Duodenal mucosa (tissue), 2 donors: ENCODE results near the gene FRMD4B.
"Not testable (repeated sequence)": the region's sequence is repeated elsewhere in the genome, so short reads cannot be mapped to it uniquely, and the experiment has no call there.

Source experiments
- H3K27ac ChIP-seq: one replicate; pipeline ENCODE4 v1.7.0; 2013; ENCODE audit warnings: low read depth, low read length
- H3K27me3 ChIP-seq, 2 donors: one replicate each; pipeline ENCODE4 v1.7.0; 2013; ENCODE audit warnings: low read length in 2 of 2, control low read depth in 1 of 2; ENCODE audit not compliant: insufficient read depth in 2 of 2, control insufficient read depth in 1 of 2
- H3K36me3 ChIP-seq, 2 donors: one replicate each; pipeline ENCODE4 v1.7.0; 2013; ENCODE audit warnings: low read length in 2 of 2, control low read depth in 1 of 2; ENCODE audit not compliant: insufficient read depth in 2 of 2, control insufficient read depth in 1 of 2
- H3K4me1 ChIP-seq, 2 donors: one replicate each; pipeline ENCODE4 v1.7.0; 2013; ENCODE audit warnings: low read length in 2 of 2, control low read depth in 1 of 2; ENCODE audit not compliant: insufficient read depth in 2 of 2, control insufficient read depth in 1 of 2
- H3K4me3 ChIP-seq, 2 donors: one replicate each; pipeline ENCODE4 v1.7.0; 2013; ENCODE audit warnings: low read length in 2 of 2, low read depth in 1 of 2
- H3K9ac ChIP-seq, 2 donors: one replicate each; pipeline ENCODE4 v1.7.0; 2013; ENCODE audit warnings: low read length in 2 of 2, low read depth in 1 of 2
- H3K9me3 ChIP-seq, 2 donors: one replicate each; pipeline ENCODE4 v1.7.0; 2013; ENCODE audit warnings: low read length in 2 of 2, control low read depth in 1 of 2; ENCODE audit not compliant: control insufficient read depth in 1 of 2

FRMD4B gene

DNA sequence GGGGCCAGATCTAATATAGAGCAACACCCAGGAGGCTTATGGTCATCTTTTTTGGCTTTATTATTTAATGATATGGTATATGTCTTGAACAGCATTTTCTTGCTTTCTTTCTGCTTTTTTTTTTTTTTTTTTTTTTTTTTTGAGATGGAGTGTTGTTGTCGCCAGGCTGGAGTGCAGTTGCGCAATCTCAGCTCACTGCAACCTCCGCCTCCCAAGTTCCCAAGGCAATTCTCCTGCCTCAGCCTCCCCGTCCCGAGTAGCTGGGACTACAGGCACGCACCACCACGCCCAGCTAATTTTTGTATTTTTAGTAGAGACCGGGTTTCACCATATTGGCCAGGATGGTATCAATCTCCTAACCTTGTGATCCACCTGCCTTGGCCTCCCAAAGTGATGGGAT is 108.5 kb downstream of the FRMD4B start:
- H3K4me3 ChIP-seq, H3K36me3 ChIP-seq, H3K4me1 ChIP-seq, H3K9me3 ChIP-seq, H3K9ac ChIP-seq, H3K27ac ChIP-seq, H3K27me3 ChIP-seq: not testable (repeated sequence)

DNA sequence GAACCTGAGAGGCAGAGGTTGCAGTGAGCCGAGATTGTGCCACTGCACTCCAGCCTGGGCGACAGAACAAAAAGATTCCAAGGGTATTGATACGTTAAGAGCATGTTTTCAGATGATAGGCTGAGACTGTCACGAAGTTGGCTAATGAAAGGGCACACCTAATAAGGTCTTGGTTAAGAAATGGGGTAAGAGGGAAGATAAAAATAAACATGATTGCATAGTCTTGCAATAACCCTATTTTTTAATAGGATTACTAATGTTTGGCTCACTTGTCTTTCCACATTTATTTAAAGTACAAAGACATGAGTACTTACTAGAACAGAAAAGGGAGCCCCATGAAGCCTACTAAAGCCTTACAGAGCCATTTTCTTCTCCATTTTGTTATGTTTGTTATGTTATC is 109.0 kb downstream of the FRMD4B start:
- H3K4me3 ChIP-seq = no peak overlapping the region
- no peaks in the 10 kb centered on the region for H3K9me3 ChIP-seq
- no peak overlapping the region for H3K27ac ChIP-seq
- no peaks in the 10 kb centered on the region for H3K36me3 ChIP-seq
- no peaks in the 10 kb centered on the region for H3K27me3 ChIP-seq
- H3K4me1 ChIP-seq = no peaks in the 10 kb centered on the region
- H3K9ac ChIP-seq = no peak overlapping the region

DNA sequence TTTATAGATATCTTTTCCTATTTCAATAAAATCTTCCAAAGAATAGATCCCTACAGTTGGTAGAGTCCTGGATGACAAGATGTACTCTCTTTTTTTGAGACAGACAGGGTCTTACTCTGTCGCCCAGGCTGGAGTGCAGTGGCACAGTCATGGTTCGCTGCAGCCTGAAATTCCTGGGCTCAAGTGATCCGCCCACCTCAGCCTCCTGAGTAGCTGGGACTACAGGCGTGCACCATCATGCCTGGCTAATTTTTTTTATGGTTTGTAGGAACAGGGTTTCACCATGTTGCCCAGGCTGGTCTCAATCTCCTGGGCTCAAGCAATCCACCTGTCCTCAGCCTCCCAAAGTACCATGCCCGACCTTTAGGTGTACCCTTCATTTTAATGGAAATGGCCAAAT is 109.7 kb downstream of the FRMD4B start:
- not testable (repeated sequence) for H3K4me1 ChIP-seq, H3K4me3 ChIP-seq, H3K27ac ChIP-seq, H3K9ac ChIP-seq, H3K36me3 ChIP-seq, H3K27me3 ChIP-seq, H3K9me3 ChIP-seq

DNA sequence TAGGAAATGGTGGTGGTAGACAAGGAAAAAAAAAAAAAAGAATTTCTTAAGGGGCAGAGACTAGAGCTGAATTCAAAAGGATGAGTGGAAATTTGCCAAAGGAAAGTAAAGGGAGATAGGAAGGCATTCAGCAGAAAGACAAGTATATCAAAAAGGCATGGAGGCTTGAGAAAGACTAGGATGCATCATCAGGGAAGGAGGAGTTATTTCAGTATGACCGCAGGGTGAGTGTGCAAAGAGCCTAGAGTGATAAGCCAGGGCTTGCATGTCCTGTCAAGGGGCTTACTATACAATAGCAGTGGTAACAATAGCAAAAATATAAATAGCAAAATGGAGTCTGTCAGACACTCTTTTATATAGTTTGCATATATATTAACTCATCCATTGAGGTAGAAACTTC is 112.0 kb downstream of the FRMD4B start:
- H3K27me3 ChIP-seq = no peaks in the 10 kb centered on the region
- no peaks in the 10 kb centered on the region for H3K4me1 ChIP-seq
- H3K4me3 ChIP-seq = no peak overlapping the region
- no peak overlapping the region for H3K9ac ChIP-seq
- no peaks in the 10 kb centered on the region for H3K9me3 ChIP-seq
- H3K36me3 ChIP-seq = no peaks in the 10 kb centered on the region
- H3K27ac ChIP-seq = no peak overlapping the region

- no peaks in the 10 kb centered on the region for H3K4me1 ChIP-seq
- H3K4me3 ChIP-seq = no peak overlapping the region
- no peaks in the 10 kb centered on the region for H3K9me3 ChIP-seq
- no peak overlapping the region for H3K9ac ChIP-seq
- H3K27me3 ChIP-seq = no peaks in the 10 kb centered on the region
- no peaks in the 10 kb centered on the region for H3K36me3 ChIP-seq
- H3K27ac ChIP-seq = no peak overlapping the region
Observed at GRCh38 chr3:69272556-69272955, 113.3 kb downstream of the FRMD4B start.

DNA sequence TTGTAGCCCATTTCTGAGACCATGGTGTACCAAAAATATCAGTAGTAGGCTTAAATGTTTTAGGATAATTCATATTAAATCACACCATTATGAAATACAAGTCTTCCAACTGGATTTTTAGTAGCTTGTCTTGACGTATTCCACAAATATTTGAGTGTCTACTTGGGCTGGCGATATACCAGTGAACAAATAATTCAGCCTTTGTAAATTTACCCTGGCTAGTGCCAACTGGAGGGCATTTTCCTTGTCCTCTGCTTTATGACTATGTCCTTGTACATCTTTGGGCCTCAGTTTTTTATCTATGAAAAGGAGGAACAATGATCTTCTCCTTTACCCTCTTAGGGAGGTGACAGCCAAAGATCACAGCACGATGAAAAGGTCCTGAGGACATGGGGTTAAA is 114.8 kb downstream of the FRMD4B start:
- H3K4me1 ChIP-seq = no peaks in the 10 kb centered on the region
- H3K9me3 ChIP-seq = no peaks in the 10 kb centered on the region
- no peak overlapping the region for H3K4me3 ChIP-seq
- H3K27ac ChIP-seq = no peak overlapping the region
- H3K9ac ChIP-seq = no peak overlapping the region
- no peaks in the 10 kb centered on the region for H3K36me3 ChIP-seq
- H3K27me3 ChIP-seq = no peaks in the 10 kb centered on the region

- no peaks in the 10 kb centered on the region for H3K4me1 ChIP-seq
- no peaks in the 10 kb centered on the region for H3K9me3 ChIP-seq
- no peaks in the 10 kb centered on the region for H3K36me3 ChIP-seq
- H3K9ac ChIP-seq = no peak overlapping the region
- no peak overlapping the region for H3K4me3 ChIP-seq
- no peaks in the 10 kb centered on the region for H3K27me3 ChIP-seq
- no peak overlapping the region for H3K27ac ChIP-seq
Observed at GRCh38 chr3:69266585-69266984, 119.3 kb downstream of the FRMD4B start.

DNA sequence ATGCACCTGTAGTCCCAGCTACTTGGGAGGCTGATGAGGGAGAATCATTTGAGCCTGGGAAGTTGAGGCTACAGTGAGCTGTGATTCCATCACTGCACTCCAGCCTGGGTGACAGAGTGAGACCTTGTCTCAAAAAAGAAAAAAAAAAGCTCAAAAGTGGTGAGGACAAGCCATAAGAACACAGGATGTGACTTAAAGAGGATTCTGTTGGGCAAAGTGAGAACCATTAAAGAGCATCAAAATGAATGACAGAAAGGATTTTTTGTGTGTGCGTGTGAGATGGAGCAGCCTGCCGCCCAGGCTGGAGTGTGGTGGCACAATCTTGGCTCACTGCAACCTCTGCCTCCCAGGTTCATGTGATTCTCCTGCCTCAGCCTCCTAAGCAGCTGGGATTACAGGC is 119.8 kb downstream of the FRMD4B start:
- H3K4me1 ChIP-seq, H3K36me3 ChIP-seq, H3K27me3 ChIP-seq, H3K9me3 ChIP-seq, H3K27ac ChIP-seq, H3K9ac ChIP-seq, H3K4me3 ChIP-seq: not testable (repeated sequence)

DNA sequence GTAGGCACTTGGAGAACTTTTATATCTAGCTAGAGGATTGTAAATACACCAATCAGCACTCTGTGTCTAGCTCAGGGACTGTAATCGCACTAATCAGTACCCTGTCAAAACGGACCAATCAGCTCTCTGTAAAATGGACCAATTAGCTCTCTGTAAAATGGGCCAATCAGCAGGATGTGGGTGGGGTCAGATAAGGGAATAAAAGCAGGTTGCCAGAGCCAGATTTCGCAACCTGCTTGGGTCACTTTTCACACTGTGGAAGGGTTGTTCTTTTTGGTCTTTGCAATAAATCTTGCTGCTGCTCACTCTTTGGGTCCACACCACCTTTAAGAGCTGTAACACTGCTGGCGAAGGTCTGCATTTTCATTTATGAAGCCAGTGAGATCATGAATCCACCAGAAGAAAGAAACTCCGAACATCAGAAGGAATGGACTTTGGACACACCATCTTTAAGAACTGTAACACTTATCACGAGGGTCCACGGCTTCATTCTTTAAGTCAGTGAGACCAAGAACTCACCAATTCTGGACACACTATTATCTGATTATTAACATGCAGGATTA is 125.0 kb downstream of the FRMD4B start:
- not testable (repeated sequence) for H3K36me3 ChIP-seq, H3K4me1 ChIP-seq, H3K9me3 ChIP-seq, H3K9ac ChIP-seq, H3K4me3 ChIP-seq, H3K27ac ChIP-seq, H3K27me3 ChIP-seq

DNA sequence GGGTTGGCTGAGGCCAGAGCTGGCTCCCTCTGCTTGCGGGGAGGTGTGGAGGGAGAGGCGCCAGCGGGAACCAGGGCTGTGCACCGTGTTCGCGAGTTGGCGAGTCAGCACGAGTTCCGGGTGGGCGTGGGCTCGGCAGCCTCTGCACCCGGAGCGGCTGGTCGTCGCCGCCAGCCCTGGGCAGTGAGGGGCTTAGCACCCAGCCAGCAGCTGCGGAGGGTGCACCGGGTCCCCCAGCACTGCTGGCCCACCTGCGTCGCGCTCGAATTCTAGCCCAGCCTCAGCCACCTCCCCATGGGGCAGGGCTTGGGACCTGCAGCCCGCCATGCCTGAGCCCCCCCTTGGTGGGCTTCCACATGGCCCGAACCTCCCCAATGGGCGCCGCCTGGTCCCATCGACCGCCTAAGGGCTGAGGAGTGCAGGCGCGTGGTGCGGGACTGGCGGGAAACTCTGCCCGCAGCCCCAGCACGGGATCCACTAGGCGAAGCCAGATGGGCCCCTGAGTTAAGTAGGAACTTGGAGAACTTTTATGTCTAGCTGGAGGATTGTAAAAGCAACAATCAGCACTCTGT is 125.6 kb downstream of the FRMD4B start:
- Histone ChIP-seq H3K27me3 (no peaks in the 10 kb centered on the region), H3K9me3 (no peaks in the 10 kb centered on the region), H3K9ac (no peak overlapping the region), H3K4me1 (no peaks in the 10 kb centered on the region), H3K36me3 (no peaks in the 10 kb centered on the region), H3K27ac (no peak overlapping the region), H3K4me3 (no peak overlapping the region)

DNA sequence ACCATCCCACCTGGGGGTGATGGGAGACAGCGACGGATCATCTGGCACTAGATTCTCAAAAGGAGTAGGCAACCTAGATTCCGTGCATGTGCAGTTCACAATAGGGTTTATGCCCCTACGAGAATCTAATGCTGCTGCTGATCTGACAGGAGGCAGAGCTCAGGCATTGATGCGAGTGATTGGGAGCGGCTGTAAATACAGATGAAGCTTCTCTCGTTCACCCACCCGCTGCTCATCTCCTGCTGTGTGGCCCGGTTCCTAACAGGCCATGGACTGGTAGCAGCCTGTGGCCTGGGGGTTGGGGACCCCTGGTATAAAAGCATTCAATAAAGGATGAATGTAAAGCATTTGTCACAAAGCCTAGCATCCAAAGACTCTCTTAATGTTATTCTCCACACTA is 126.8 kb downstream of the FRMD4B start:
- no peaks in the 10 kb centered on the region for H3K27me3 ChIP-seq
- no peak overlapping the region for H3K9ac ChIP-seq
- H3K9me3 ChIP-seq = no peaks in the 10 kb centered on the region
- H3K36me3 ChIP-seq = no peaks in the 10 kb centered on the region
- H3K4me3 ChIP-seq = no peak overlapping the region
- no peak overlapping the region for H3K27ac ChIP-seq
- no peaks in the 10 kb centered on the region for H3K4me1 ChIP-seq
